H1 (cell line): Measurements from ENCODE around the gene MPPED1. TPM values are rescaled to one million over a fixed set of nuclear protein-coding genes. Genes with fewer than 3 reads are reported as not detected.

Experiments
- CTCF ChIA-PET: fragments of 300-600 bp; sonication (Branson Sonifier 250); formaldehyde crosslinking; loops from one replicate; lab custom pipeline; 2021; ENCODE audit not compliant: partially characterized antibody; lab: Charles Lee
- POLR2A ChIA-PET: fragments of 300-600 bp; sonication (Branson Sonifier 250); formaldehyde crosslinking; loops from one replicate; lab custom pipeline; 2021; ENCODE audit warnings: inconsistent platforms; ENCODE audit not compliant: partially characterized antibody; lab: Charles Lee
- DNase-seq, 2 experiments: peaks; one replicate each; pipeline versions ENCODE4 v3.0.0 to v3.0.0-alpha.2; 2010 to 2022; ENCODE audit warnings: low spot score in 2 of 2, low read depth in 1 of 2, mixed read lengths in 1 of 2
- FAIRE-seq: peaks from 2 replicates; lab custom pipeline; 2011; peaks lifted over from hg19 to GRCh38; lab: Jason Lieb, UNC
- H2AFZ ChIP-seq: 2 replicates; pipeline ENCODE4 v1.8.1; 2012; ENCODE audit warnings: low read length, inconsistent platforms
- H2AK5ac ChIP-seq: 2 replicates; pipeline ENCODE4 v1.6.1; 2013; ENCODE audit warnings: low read depth, low read length
- H2BK120ac ChIP-seq: replicated peaks from 2 replicates; pipeline ENCODE3; 2013; ENCODE audit warnings: low read depth, low read length, inconsistent platforms
- H2BK12ac ChIP-seq: 2 replicates; pipeline ENCODE4 v1.6.1; 2013; ENCODE audit warnings: low read depth, low read length
- H2BK15ac ChIP-seq: 2 replicates; pipeline ENCODE4 v1.6.1; 2013; ENCODE audit warnings: low read length
- H2BK20ac ChIP-seq: 2 replicates; pipeline ENCODE4 v1.6.1; 2013; ENCODE audit warnings: low read length
- H2BK5ac ChIP-seq: 2 replicates; pipeline ENCODE4 v1.6.1; 2013; ENCODE audit warnings: low read depth, low read length
- H3K14ac ChIP-seq: 2 replicates; pipeline ENCODE4 v1.6.1; 2013; ENCODE audit warnings: inconsistent platforms; ENCODE audit not compliant: insufficient read length
- H3K18ac ChIP-seq: 2 replicates; pipeline ENCODE4 v1.6.1; 2013; ENCODE audit warnings: low read length; ENCODE audit errors: extremely low read depth
- H3K23ac ChIP-seq: 2 replicates; pipeline ENCODE4 v1.6.1; 2013; ENCODE audit warnings: inconsistent platforms; ENCODE audit not compliant: insufficient read length
- H3K23me2 ChIP-seq: 2 replicates; pipeline ENCODE4 v1.6.1; 2013; ENCODE audit warnings: low read depth, low read length
- H3K27ac ChIP-seq: 2 replicates; pipeline ENCODE4 v1.6.1; 2011; ENCODE audit warnings: low read depth, low read length, inconsistent platforms
- H3K27me3 ChIP-seq, 4 experiments: replicated peaks in 1 of 4; 1 replicate in 1 of 4; 2 replicates in 3 of 4; pipeline versions ENCODE4 v1.6.1 to v1.8.1; 2011 to 2013; ENCODE audit warnings: low read length in 3 of 4, mild to moderate bottlenecking in 3 of 4, inconsistent platforms in 2 of 4, mixed read lengths in 2 of 4, moderate library complexity in 1 of 4; ENCODE audit not compliant: control insufficient read depth in 3 of 4, insufficient read depth in 3 of 4; ENCODE audit errors: extremely low read depth in 1 of 4
- H3K36me3 ChIP-seq, 4 experiments: 2 replicates each; pipeline versions ENCODE4 v1.6.1 to v1.8.1; 2011 to 2013; ENCODE audit warnings: mild to moderate bottlenecking in 4 of 4, low read length in 3 of 4, moderate library complexity in 2 of 4, control low read depth in 1 of 4, inconsistent platforms in 1 of 4; ENCODE audit not compliant: insufficient read depth in 4 of 4, control insufficient read depth in 2 of 4
- H3K4ac ChIP-seq: replicated peaks from 2 replicates; pipeline ENCODE3; 2013; ENCODE audit warnings: low read length, low read depth, mixed read lengths, inconsistent platforms; ENCODE audit not compliant: insufficient read length
- H3K4me1 ChIP-seq, 4 experiments: replicated peaks in 1 of 4; 1 replicate in 1 of 4; 2 replicates in 3 of 4; pipeline versions ENCODE4 v1.6.1 to v1.8.1; 2011 to 2013; ENCODE audit warnings: low read length in 3 of 4, inconsistent platforms in 2 of 4, mixed read lengths in 1 of 4; ENCODE audit not compliant: insufficient read depth in 4 of 4, control insufficient read depth in 3 of 4
- H3K4me2 ChIP-seq, 2 experiments: 2 replicates each; pipeline versions ENCODE4 v1.6.1 to v1.8.1; 2011 to 2013; ENCODE audit warnings: low read depth in 2 of 2, low read length in 2 of 2, control low read depth in 1 of 2, inconsistent platforms in 1 of 2, mild to moderate bottlenecking in 1 of 2; ENCODE audit not compliant: insufficient read depth in 1 of 2
- H3K4me3 ChIP-seq, 4 experiments: fragments of 200-600, 300-600 bp in 1 of 4; sonication (generic), shearing (Covaris generic), sonication (Bioruptor Twin) in 1 of 4; 2 replicates each; pipeline versions ENCODE4 v1.5.1 to v1.8.1; 2011 to 2016; ENCODE audit warnings: low read length in 4 of 4, low read depth in 3 of 4, control low read depth in 2 of 4, inconsistent platforms in 2 of 4, mild to moderate bottlenecking in 2 of 4, mixed read lengths in 1 of 4, moderate library complexity in 1 of 4; ENCODE audit not compliant: insufficient read depth in 2 of 4; ENCODE audit errors: extremely low read depth in 1 of 4
- H3K56ac ChIP-seq: replicated peaks from 2 replicates; pipeline ENCODE3; 2013; ENCODE audit warnings: low read depth, mild to moderate bottlenecking, mixed read lengths, low read length, inconsistent platforms; ENCODE audit not compliant: insufficient read length
- H3K79me1 ChIP-seq: 2 replicates; pipeline ENCODE4 v1.6.1; 2013; ENCODE audit warnings: low read depth, low read length, control low read depth
- H3K79me2 ChIP-seq, 2 experiments: 2 replicates each; pipeline versions ENCODE4 v1.6.1 to v1.8.1; 2012 to 2013; ENCODE audit warnings: low read length in 2 of 2, mild to moderate bottlenecking in 2 of 2, inconsistent platforms in 1 of 2; ENCODE audit not compliant: insufficient read depth in 2 of 2, control insufficient read depth in 1 of 2
- H3K9ac ChIP-seq, 4 experiments: replicated peaks in 1 of 4; 1 replicate in 1 of 4; 2 replicates in 3 of 4; pipeline versions ENCODE4 v1.6.1 to v1.8.1; 2011 to 2013; ENCODE audit warnings: low read depth in 3 of 4, low read length in 3 of 4, control low read depth in 2 of 4, mild to moderate bottlenecking in 2 of 4, moderate library complexity in 2 of 4, inconsistent platforms in 1 of 4; ENCODE audit errors: extremely low read depth in 1 of 4
- H3K9me3 ChIP-seq, 2 experiments: 2 replicates each; pipeline versions ENCODE4 v1.6.1 to v1.8.1; 2012 to 2013; ENCODE audit warnings: mild to moderate bottlenecking in 2 of 2, moderate library complexity in 2 of 2, control low read depth in 1 of 2, inconsistent platforms in 1 of 2, low read depth in 1 of 2, low read length in 1 of 2, mixed read lengths in 1 of 2; ENCODE audit not compliant: insufficient read depth in 2 of 2
- H4K20me1 ChIP-seq, 2 experiments: replicated peaks in 1 of 2; 2 replicates each; pipeline versions ENCODE3 to v1.8.1; 2011 to 2013; ENCODE audit warnings: inconsistent platforms in 2 of 2, low read length in 2 of 2, mild to moderate bottlenecking in 1 of 2; ENCODE audit not compliant: insufficient read depth in 2 of 2, control insufficient read depth in 1 of 2
- H4K5ac ChIP-seq: 2 replicates; pipeline ENCODE4 v1.6.1; 2013; ENCODE audit warnings: low read length, low read depth, mixed read lengths, inconsistent platforms; ENCODE audit not compliant: insufficient read length
- H4K8ac ChIP-seq: 2 replicates; pipeline ENCODE4 v1.8.0; 2013; ENCODE audit warnings: mild to moderate bottlenecking, moderate library complexity, low read length, inconsistent platforms; ENCODE audit not compliant: insufficient read depth; ENCODE audit errors: extremely low read depth
- H4K91ac ChIP-seq: replicated peaks from 2 replicates; pipeline ENCODE3; 2013; ENCODE audit warnings: low read length, mixed read lengths, inconsistent platforms; ENCODE audit not compliant: insufficient read length
- KDM1A ChIP-seq: fragments of 200-600, 300-600 bp; sonication (generic); IDR thresholded peaks from 2 replicates; pipeline ENCODE4 v1.7.1; 2016; ENCODE audit warnings: mild to moderate bottlenecking, low read length, borderline replicate concordance
- SIN3A ChIP-seq, 2 experiments: IDR thresholded peaks in 1 of 2; conservative IDR thresholded peaks in 1 of 2; 2 replicates each; pipeline ENCODE4 v1.6.1; 2011 to 2012; ENCODE audit warnings: low read length in 2 of 2, improper control_type of control experiment in 1 of 2, low read depth in 1 of 2, mild to moderate bottlenecking in 1 of 2
- WGBS, 2 experiments: shearing (Covaris generic) in 1 of 2; methylation state at CpG; one replicate each; pipeline versions ENCODE4 v1.1.6 to v1.1.7; 2013 to 2015; ENCODE audit warnings: low lambda C conversion rate in 2 of 2, mixed read lengths in 2 of 2, inconsistent platforms in 1 of 2, low coverage in 1 of 2, missing lambda C conversion rate in 1 of 2; ENCODE audit not compliant: insufficient replicate concordance in 2 of 2, insufficient coverage in 1 of 2, insufficient read length in 1 of 2; ENCODE audit errors: extremely low coverage in 1 of 2, missing lambda C conversion rate in 1 of 2; 5-methylcytosine and 5-hydroxymethylcytosine counted together
- polyA plus RNA-seq, 7 experiments: library from polyadenylated mRNA; depleted of rRNA in 3 of 7; stranded (reverse) in 5 of 7; unstranded in 2 of 7; fragments of >200 nt in 5 of 7; fragments of 200-250 nt in 2 of 7; gene quantifications; 1 replicate in 5 of 7; 2 replicates in 1 of 7; 4 replicates in 1 of 7; pipeline versions ENCODE4 v1.2.1 to v1.2.3, GENCODE V29; 2011 to 2013; ENCODE audit warnings: missing spikeins in 2 of 7, mixed read lengths in 2 of 7
- total RNA-seq: library from RNA; stranded (reverse); fragmentation: NEBNext Ultra II Directional; extraction: Animal tissue kit (Norgen Biotek cat#: 25700); gene quantifications from 2 replicates; pipeline ENCODE4 v1.2.1, GENCODE V29; 2021

Gene MPPED1
- total and polyA plus RNA-seq, 2 of the 8 experiments (the other 6 are each of a cell fraction or from before 2014, with no cell fraction given), result 0.29 to 0.37 TPM

DNA sequence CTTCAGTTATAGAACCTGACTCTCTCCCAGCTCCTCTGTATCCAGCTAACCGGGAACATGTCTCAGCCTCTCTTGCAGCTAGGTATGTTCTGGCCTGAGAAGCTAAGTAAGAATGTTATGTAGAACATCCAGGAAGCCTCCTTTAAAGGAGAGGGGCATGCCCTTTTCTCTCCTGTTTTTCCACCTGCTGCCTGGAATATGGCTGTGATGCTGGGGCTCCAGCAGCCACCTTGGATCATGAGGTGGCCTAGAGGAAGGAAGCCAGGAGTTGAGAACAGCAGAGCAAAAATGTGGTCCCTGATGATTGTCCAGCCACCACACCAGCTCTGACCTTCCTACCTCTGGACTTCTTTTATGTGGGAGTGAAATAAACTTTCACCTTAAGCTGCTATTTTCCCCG is 117.6 kb downstream of the MPPED1 start:
- CTCF ChIA-PET, result no interaction called here
- Histone ChIP-seq H2BK20ac (no peak overlapping the region), H2BK15ac (no peak overlapping the region), H2AFZ (no peak overlapping the region), H2BK120ac (no peak overlapping the region), H2BK12ac (no peak overlapping the region), H3K36me3 (no peaks in the 10 kb centered on the region), H3K27me3 (no peaks in the 10 kb centered on the region), H3K27ac (no peak overlapping the region), H3K4me2 (no peak overlapping the region), H3K9me3 (no peaks in the 10 kb centered on the region), H4K5ac (no peak overlapping the region), H3K23me2 (no peaks in the 10 kb centered on the region), H2AK5ac (no peak overlapping the region), H3K14ac (no peak overlapping the region), H3K4ac (no peak overlapping the region), H4K20me1 (no peaks in the 10 kb centered on the region), H3K4me3 (no peak overlapping the region), H4K8ac (no peak overlapping the region), H2BK5ac (no peak overlapping the region), H3K4me1 (no peaks in the 10 kb centered on the region; a peak in 2 of 7 replicates), H3K23ac (no peak overlapping the region), H3K79me2 (no peaks in the 10 kb centered on the region), H3K9ac (no peak overlapping the region), H3K79me1 (no peaks in the 10 kb centered on the region), H4K91ac (no peak overlapping the region), H3K56ac (no peak overlapping the region), H3K18ac (no peak overlapping the region)
- DNase-seq, result no peak
- TF ChIP-seq KDM1A, result peak; percentile 76; the same call in 1 of the 2 replicates
- TF ChIP-seq SIN3A (conservative IDR thresholded peaks at IDR 0.05 in 1 of 2, IDR thresholded peaks at IDR 0.05 in 1 of 2; ENCODE audit: low read depth in 1 of 2, low read length in 2 of 2), result no peak
- FAIRE-seq, result no peak
- 93% methylated on average over 2 of the region's 2 CpGs; no CpG with 5 or more reads in 1 of the 2 experiments for WGBS, 2 experiments
- POLR2A ChIA-PET, result no interaction called here
